ENCODE measurements around the gene RETREG3.
"Not testable (repeated sequence)": the region's sequence is repeated elsewhere in the genome, so short reads cannot be mapped to it uniquely, and the experiment has no call there.

RETREG3 gene

GRCh38 chr17:42547001-42547461, 62.1 kb downstream of the RETREG3 start:
- no peak for DNase-seq (ENCODE audit: extremely low read depth, low read depth)
- no peak for TF ChIP-seq CTCF (IDR thresholded peaks at IDR 0.05; ENCODE audit: low read depth, low read length)

- not testable (repeated sequence) for DNase-seq (ENCODE audit: extremely low read depth, low read depth)
These were observed 63.2 kb downstream of the RETREG3 start for GRCh38 chr17:42545755-42546505.

- no peak for DNase-seq (ENCODE audit: extremely low read depth, low read depth)
- no peak for TF ChIP-seq CTCF (IDR thresholded peaks at IDR 0.05; ENCODE audit: low read depth, low read length)
These were observed 64.3 kb downstream of the RETREG3 start for GRCh38 chr17:42544874-42545283.

- TF ChIP-seq CTCF (IDR thresholded peaks at IDR 0.05; ENCODE audit: low read depth, low read length) = no peak
- DNase-seq (ENCODE audit: extremely low read depth, low read depth) = no peak
These were observed 65.7 kb downstream of the RETREG3 start for GRCh38 chr17:42543190-42544079.

- TF ChIP-seq CTCF (IDR thresholded peaks at IDR 0.05; ENCODE audit: low read depth, low read length) = no peak
- DNase-seq (ENCODE audit: extremely low read depth, low read depth) = no peak
These were observed 67.9 kb downstream of the RETREG3 start for GRCh38 chr17:42541041-42541833.

- DNase-seq (ENCODE audit: extremely low read depth, low read depth) = not testable (repeated sequence)
These were observed 68.6 kb downstream of the RETREG3 start for GRCh38 chr17:42540558-42540957.

- no peak for DNase-seq (ENCODE audit: extremely low read depth, low read depth)
- TF ChIP-seq CTCF (IDR thresholded peaks at IDR 0.05; ENCODE audit: low read depth, low read length) = no peak
These were observed 70.7 kb downstream of the RETREG3 start for GRCh38 chr17:42538482-42538881.
